Smooth muscle cell of the brain vasculature (primary cell): Measurements from ENCODE around the gene VPS13C.

Experiments
- DNase-seq: peaks from one replicate; pipeline ENCODE4 v3.0.0-alpha.2; 2012; ENCODE audit warnings: low read depth, low spot score

The VPS13C gene

GRCh38 chr15:61935493-61935892 is 124.8 kb downstream of the VPS13C start:
- DNase-seq: no peak

- no peak for DNase-seq
Measured at GRCh38 chr15:61929452-61929851, 130.8 kb downstream of the VPS13C start.

- no peak for DNase-seq
Measured at GRCh38 chr15:61923173-61923572, 137.1 kb downstream of the VPS13C start.

GRCh38 chr15:61921093-61921492 is 139.2 kb downstream of the VPS13C start:
- no peak for DNase-seq

- no peak for DNase-seq
Measured at GRCh38 chr15:61917457-61917856, 142.8 kb downstream of the VPS13C start.

GRCh38 chr15:61916104-61916503 is 144.1 kb downstream of the VPS13C start:
- DNase-seq: no peak

GRCh38 chr15:61915640-61916039 is 144.6 kb downstream of the VPS13C start:
- DNase-seq: no peak

GRCh38 chr15:61910839-61911369 is 149.3 kb downstream of the VPS13C start:
- peak; percentile 0 for DNase-seq

GRCh38 chr15:61908241-61908640 is 152.0 kb downstream of the VPS13C start:
- DNase-seq: no peak

GRCh38 chr15:61907753-61908086 is 152.5 kb downstream of the VPS13C start:
- no peak for DNase-seq

- DNase-seq: no peak
Measured at GRCh38 chr15:61906961-61907752, 153.1 kb downstream of the VPS13C start.

- DNase-seq: no peak
Measured at GRCh38 chr15:61893146-61893545, 167.1 kb downstream of the VPS13C start.

- DNase-seq: no peak
Measured at GRCh38 chr15:61892140-61892539, 168.1 kb downstream of the VPS13C start.

GRCh38 chr15:61890106-61890505 is 170.1 kb downstream of the VPS13C start:
- no peak for DNase-seq

GRCh38 chr15:61889706-61890105 is 170.5 kb downstream of the VPS13C start:
- no peak for DNase-seq

GRCh38 chr15:61888074-61888780 is 172.0 kb downstream of the VPS13C start:
- DNase-seq: no peak

GRCh38 chr15:61880084-61880483 is 180.2 kb downstream of the VPS13C start:
- no peak for DNase-seq

GRCh38 chr15:61879219-61879618 is 181.0 kb downstream of the VPS13C start:
- DNase-seq: no peak

GRCh38 chr15:61871926-61872522 is 188.2 kb downstream of the VPS13C start:
- DNase-seq: peak; percentile 1

GRCh38 chr15:61869656-61870055 is 190.6 kb downstream of the VPS13C start:
- no peak for DNase-seq

- no peak for DNase-seq
Measured at GRCh38 chr15:61861962-61862361, 198.3 kb downstream of the VPS13C start.

GRCh38 chr15:61857169-61857829 is 202.9 kb downstream of the VPS13C start:
- DNase-seq: no peak
